A673 (cell line): ENCODE measurements around the gene VWF. TPM values are rescaled to one million over a fixed set of nuclear protein-coding genes. Genes with fewer than 3 reads are reported as not detected.
A peak's percentile ranks its signal among the peaks of the same experiment; 100 is the strongest.

Experiments used
- BruUV-seq: library from RNA; stranded (reverse); fragments of 400-500 nt; replicated peaks from 2 replicates; lab custom pipeline; 2021; lab: Mats Ljungman, UMichigan
- CTCF ChIA-PET: fragments of 300-600 bp; sonication (Branson Sonifier 250); formaldehyde crosslinking; loops from one replicate; lab custom pipeline; 2022; ENCODE audit warnings: antibody characterized with exemption; lab: Charles Lee
- POLR2A ChIA-PET: fragments of 300-600 bp; sonication (Branson Sonifier 250); formaldehyde crosslinking; loops from one replicate; lab custom pipeline; 2022; ENCODE audit warnings: antibody characterized with exemption; ENCODE audit not compliant: low non-redundant PET; lab: Charles Lee
- DNase-seq: peaks from one replicate; pipeline ENCODE4 v3.0.0-alpha.2; 2015; ENCODE audit warnings: low spot score
- H3K27ac ChIP-seq: fragments of 200-600 bp; sonication (generic); 2 replicates; pipeline ENCODE4 v1.5.1; 2016; ENCODE audit warnings: mixed run types, low read depth, mild to moderate bottlenecking, mixed read lengths, antibody characterized with exemption, low read length; ENCODE audit not compliant: poor library complexity, severe bottlenecking
- H3K27me3 ChIP-seq: fragments of 200-600 bp; sonication (generic); replicated peaks from 2 replicates; pipeline ENCODE4 v1.6.1; 2017; ENCODE audit warnings: mixed run types, low read depth, mild to moderate bottlenecking, mixed read lengths, antibody characterized with exemption, low read length; ENCODE audit not compliant: insufficient read depth, poor library complexity
- H3K36me3 ChIP-seq: fragments of 200-600 bp; sonication (generic); 2 replicates; pipeline ENCODE4 v1.6.1; 2016; ENCODE audit warnings: mixed run types, mild to moderate bottlenecking, mixed read lengths, antibody characterized with exemption, low read length; ENCODE audit not compliant: insufficient read depth, poor library complexity, severe bottlenecking
- H3K4me1 ChIP-seq: fragments of 200-600 bp; sonication (generic); 2 replicates; pipeline ENCODE4 v1.6.1; 2017; ENCODE audit warnings: mixed run types, mild to moderate bottlenecking, mixed read lengths, antibody characterized with exemption, low read length; ENCODE audit not compliant: insufficient read depth, poor library complexity, severe bottlenecking
- H3K4me3 ChIP-seq: fragments of 200-600 bp; sonication (generic); 2 replicates; pipeline ENCODE4 v1.5.1; 2016; ENCODE audit warnings: low read depth, mixed run types, mild to moderate bottlenecking, mixed read lengths, low read length; ENCODE audit not compliant: poor library complexity, severe bottlenecking
- H3K9me3 ChIP-seq: fragments of 200-600 bp; sonication (generic); 2 replicates; pipeline ENCODE4 v1.6.1; 2016; ENCODE audit warnings: mixed run types, low read depth, mild to moderate bottlenecking, mixed read lengths, antibody characterized with exemption, low read length; ENCODE audit not compliant: poor library complexity, severe bottlenecking
- CTCF ChIP-seq: fragments of 300-800, 200-600 bp; sonication (generic); conservative IDR thresholded peaks from 2 replicates; pipeline ENCODE4 v1.5.1; 2017; ENCODE audit warnings: low read depth, mild to moderate bottlenecking, antibody characterized with exemption, low read length, moderate library complexity, mixed read lengths
- EZH2 ChIP-seq: fragments of 200-600 bp; sonication (generic); IDR thresholded peaks from 2 replicates; pipeline ENCODE4 v1.6.1; 2017; ENCODE audit warnings: borderline replicate concordance, low read depth, mild to moderate bottlenecking, mixed read lengths, antibody characterized with exemption, low read length; ENCODE audit not compliant: poor library complexity, severe bottlenecking
- intact Hi-C: fragments of 100-400 bp; cut with micrococcal nuclease; formaldehyde crosslinking; loops from one replicate; pipeline ENCODE4 v1.10.0; 2022; ENCODE audit not compliant: unreplicated experiment
- total RNA-seq: library from RNA; stranded (reverse); gene quantifications from 2 replicates; pipeline ENCODE4 v1.2.3, GENCODE V29; 2021

Gene VWF
- total RNA-seq, 1 experiment from 2014 or later: not detected

- BruUV-seq: no TSS peak
- CTCF ChIA-PET: interaction anchor here (0.6 to 3.4 kb wide), 8 partner anchors 50 to 300 kb away, joined by 3 to 34 read pairs (median 4); no protein-coding TSS in a partner anchor
- no peaks in the 10 kb centered on the region for H3K27me3 ChIP-seq
- no peak overlapping the region for H3K27ac ChIP-seq
- no peaks in the 10 kb centered on the region for H3K4me1 ChIP-seq
- H3K4me3 ChIP-seq: no peak overlapping the region
- peak; percentile 97 for TF ChIP-seq CTCF
- TF ChIP-seq EZH2: no peak
- POLR2A ChIA-PET: no interaction called here
- intact Hi-C loops: loop anchor here (1.0 kb wide), 1 partner anchor 50 kb away; no protein-coding TSS in a partner anchor
- no peaks in the 10 kb centered on the region for H3K9me3 ChIP-seq
- DNase-seq: peak; percentile 72
- no peaks in the 10 kb centered on the region for H3K36me3 ChIP-seq
These were observed 135.8 kb downstream of the VWF start for GRCh38 chr12:5988659-5989116.

- CTCF ChIA-PET: interaction anchor here (0.6 to 3.4 kb wide), 8 partner anchors 50 to 300 kb away, joined by 3 to 34 read pairs (median 4); no protein-coding TSS in a partner anchor
- no peak for DNase-seq
- Histone ChIP-seq H3K9me3 (no peaks in the 10 kb centered on the region), H3K27ac (no peak overlapping the region), H3K36me3 (no peaks in the 10 kb centered on the region), H3K4me3 (no peak overlapping the region), H3K4me1 (no peaks in the 10 kb centered on the region), H3K27me3 (no peaks in the 10 kb centered on the region)
- TF ChIP-seq EZH2 (no peak), CTCF (no peak)
- no TSS peak for BruUV-seq
- intact Hi-C loops: loop anchor here (1.0 kb wide), 1 partner anchor 50 kb away; no protein-coding TSS in a partner anchor
- POLR2A ChIA-PET: no interaction called here
These were observed 136.4 kb downstream of the VWF start for GRCh38 chr12:5988088-5988487.

- no peaks in the 10 kb centered on the region for H3K9me3 ChIP-seq
- H3K36me3 ChIP-seq: no peaks in the 10 kb centered on the region
- H3K27ac ChIP-seq: no peak overlapping the region
- no peaks in the 10 kb centered on the region for H3K4me1 ChIP-seq
- POLR2A ChIA-PET: no interaction called here
- TF ChIP-seq EZH2 (no peak), CTCF (no peak)
- no peak overlapping the region for H3K4me3 ChIP-seq
- no TSS peak for BruUV-seq
- no peak for DNase-seq
- intact Hi-C loops: no loop called here
- no peaks in the 10 kb centered on the region for H3K27me3 ChIP-seq
- CTCF ChIA-PET: interaction anchor here (1.2 kb wide), 1 partner anchor 298 kb away, joined by 5 read pairs; no protein-coding TSS in a partner anchor
These were observed 136.9 kb downstream of the VWF start for GRCh38 chr12:5987573-5987972.
